Adrenal gland (tissue), 12 donors: ENCODE results near the gene DAG1. TPM values are rescaled to one million over a fixed set of nuclear protein-coding genes. Genes with fewer than 3 reads are reported as not detected.

ENCODE experiments used
- DNase-seq, 7 donors: peaks; one replicate each; pipeline ENCODE4 v3.0.0-alpha.2; 2019 to 2020
- H3K27ac ChIP-seq, 5 donors: fragments of 200-600 bp; sonication (generic) in 4 of 5; 1 replicate in 3 of 5; 2 replicates in 2 of 5; pipeline versions ENCODE4 v1.5.1 to v1.8.0; 2016 to 2020; ENCODE audit warnings: mild to moderate bottlenecking in 1 of 5
- H3K27me3 ChIP-seq: fragments of 200-600 bp; 2 replicates; pipeline ENCODE4 v1.8.0; 2021
- H3K36me3 ChIP-seq, 2 donors: fragments of 200-600 bp; replicated peaks in 1 of 2; 1 replicate in 1 of 2; 2 replicates in 1 of 2; pipeline versions ENCODE4 v1.5.1 to v1.8.0; 2018 to 2022
- H3K4me1 ChIP-seq, 2 donors: fragments of 200-600 bp; replicated peaks in 1 of 2; 1 replicate in 1 of 2; 2 replicates in 1 of 2; pipeline versions ENCODE4 v1.5.1 to v1.8.0; 2018 to 2021
- H3K4me3 ChIP-seq, 4 donors: fragments of 200-600 bp; sonication (generic) in 3 of 4; one replicate each; pipeline ENCODE4 v1.5.1; 2016 to 2018
- H3K9me3 ChIP-seq, 3 donors: fragments of 200-600 bp; sonication (generic) in 1 of 3; replicated peaks in 1 of 3; 1 replicate in 2 of 3; 2 replicates in 1 of 3; pipeline versions ENCODE4 v1.5.1 to v1.8.0; 2016 to 2021
- CTCF ChIP-seq, 6 experiments: fragments of 450-650 bp in 4 of 6; fragments of 200-600 bp in 2 of 6; sonication (generic) in 1 of 6; IDR thresholded peaks; 1 replicate in 5 of 6; 2 replicates in 1 of 6; pipeline versions ENCODE4 v1.5.1 to v1.8.0; 2016 to 2021; ENCODE audit warnings: antibody characterized with exemption in 6 of 6, mild to moderate bottlenecking in 2 of 6, moderate library complexity in 1 of 6
- POLR2A ChIP-seq, 2 donors: fragments of 450-650 bp; IDR thresholded peaks; one replicate each; pipeline ENCODE4 v1.6.1; 2017; ENCODE audit warnings: antibody characterized with exemption in 2 of 2, mild to moderate bottlenecking in 2 of 2, moderate library complexity in 1 of 2
- WGBS, 4 donors: extraction: QIAGEN DNeasy Blood & Tissue Kit in 2 of 4; methylation state at CpG; one replicate each; pipeline versions ENCODE4 v1.1.5 to v1.1.7; 2013 to 2017; 5-methylcytosine and 5-hydroxymethylcytosine counted together
- intact Hi-C, 2 donors: fragments of 100-400 bp; cut with DNase I; formaldehyde crosslinking; loops; one replicate each; pipeline versions ENCODE4 v1.14.1 to v1.15.0; 2022 to 2023
- polyA plus RNA-seq, 3 donors: library from polyadenylated mRNA; stranded (reverse); fragments of 200-250 nt in 2 of 3; fragments of 350-450 nt in 1 of 3; fragmentation: Illumina TruSeq in 1 of 3; extraction: RNeasy Lipid Tissue Mini Kit (QIAGEN cat#74804) in 1 of 3; gene quantifications; one replicate each; pipeline ENCODE4 v1.2.3, GENCODE V29; 2013 to 2014
- total RNA-seq, 9 donors: library from RNA; depleted of rRNA in 4 of 9; stranded (reverse); fragments of >200 nt in 4 of 9; fragments of 120-200 nt in 1 of 9; fragmentation: NEBNext Ultra II Directional in 1 of 9; extraction: Animal tissue kit (Norgen Biotek cat#: 25700) in 1 of 9; gene quantifications; one replicate each; pipeline versions ENCODE4 v1.1.0 to v1.2.4, GENCODE V29; 2013 to 2023
- donor health status: healthy with polysubstance abuse.
- donor health status: Bipolar disorder and iron deficiency.
- donor health status: DM: yes; HTN: yes; CAD: no.
- donor health status: DM: no; HTN: no; CAD: no.
- donor health status: DM: no; HTN: no; CAD: no.
- donor health status: DM: yes; HTN: yes; CAD: no.

Gene DAG1
- total and polyA plus RNA-seq, 12 donors: 9.1 to 173 (median 73.7) TPM

- peaks cover 0 to 10% of the 10 kb centered on the region in 2 donors for H3K36me3 ChIP-seq
- no peak overlapping the region for H3K4me3 ChIP-seq
- no peak for DNase-seq
- intact Hi-C loops: no loop called here
- H3K27me3 ChIP-seq: no peaks in the 10 kb centered on the region
- H3K9me3 ChIP-seq: no peaks in the 10 kb centered on the region
- H3K27ac ChIP-seq: no peak overlapping the region
- H3K4me1 ChIP-seq: no peaks in the 10 kb centered on the region
- 54 to 72% (median 60%) methylated on average over 4 of the region's 4 CpGs for WGBS, 4 donors
- TF ChIP-seq POLR2A (IDR thresholded peaks at IDR 0.05): no peak
- no peak for TF ChIP-seq CTCF (IDR thresholded peaks at IDR 0.05)
These were observed 43.5 kb downstream of the DAG1 start for GRCh38 chr3:49513494-49514124.

GRCh38 chr3:49518016-49518415 lies 47.9 kb downstream of the DAG1 start:
- Histone ChIP-seq H3K4me3 (no peak overlapping the region), H3K27me3 (no peaks in the 10 kb centered on the region), H3K9me3 (no peaks in the 10 kb centered on the region), H3K36me3 (no peaks in the 10 kb centered on the region), H3K4me1 (peaks cover 0 to 11% of the 10 kb centered on the region in 2 donors), H3K27ac (no peak overlapping the region)
- DNase-seq: no peak
- no peak for TF ChIP-seq CTCF (IDR thresholded peaks at IDR 0.05)
- no peak for TF ChIP-seq POLR2A (IDR thresholded peaks at IDR 0.05)
- intact Hi-C loops: no loop called here
- WGBS, 4 donors: 93 to 98% (median 96%) methylated on average over 3 of the region's 3 CpGs

- H3K27ac ChIP-seq: no peak overlapping the region
- no peak for DNase-seq
- no peaks in the 10 kb centered on the region for H3K36me3 ChIP-seq
- WGBS, 4 donors: 90 to 99% (median 96%) methylated on average over 4 to 5 of the region's 5 CpGs
- H3K9me3 ChIP-seq: no peaks in the 10 kb centered on the region
- H3K27me3 ChIP-seq: no peaks in the 10 kb centered on the region
- H3K4me1 ChIP-seq: peaks cover 0 to 14% of the 10 kb centered on the region in 2 donors
- intact Hi-C loops: no loop called here
- H3K4me3 ChIP-seq: no peak overlapping the region
- TF ChIP-seq POLR2A (IDR thresholded peaks at IDR 0.05) (no peak), CTCF (IDR thresholded peaks at IDR 0.05) (no peak)
These were observed 48.4 kb downstream of the DAG1 start for GRCh38 chr3:49518441-49518840.

GRCh38 chr3:49519296-49519695 lies 49.2 kb downstream of the DAG1 start:
- no peak overlapping the region for H3K4me3 ChIP-seq
- intact Hi-C loops: no loop called here
- H3K36me3 ChIP-seq: no peaks in the 10 kb centered on the region
- 84 to 94% (median 89%) methylated on average over 6 of the region's 6 CpGs for WGBS, 4 donors
- DNase-seq: no peak
- H3K27me3 ChIP-seq: no peaks in the 10 kb centered on the region
- H3K27ac ChIP-seq: no peak overlapping the region
- H3K9me3 ChIP-seq: no peaks in the 10 kb centered on the region
- peaks cover 0 to 22% of the 10 kb centered on the region in 2 donors for H3K4me1 ChIP-seq
- TF ChIP-seq CTCF (IDR thresholded peaks at IDR 0.05) (no peak), POLR2A (IDR thresholded peaks at IDR 0.05) (no peak)
